GM18520 (cell line): ENCODE measurements around the gene ST6GALNAC3.

Experiments
- ATAC-seq: cut with Tn5 transposase; IDR thresholded peaks from one replicate; pipeline ENCODE4 v1.9.1; 2021; ENCODE audit not compliant: unreplicated experiment

The ST6GALNAC3 gene

DNA sequence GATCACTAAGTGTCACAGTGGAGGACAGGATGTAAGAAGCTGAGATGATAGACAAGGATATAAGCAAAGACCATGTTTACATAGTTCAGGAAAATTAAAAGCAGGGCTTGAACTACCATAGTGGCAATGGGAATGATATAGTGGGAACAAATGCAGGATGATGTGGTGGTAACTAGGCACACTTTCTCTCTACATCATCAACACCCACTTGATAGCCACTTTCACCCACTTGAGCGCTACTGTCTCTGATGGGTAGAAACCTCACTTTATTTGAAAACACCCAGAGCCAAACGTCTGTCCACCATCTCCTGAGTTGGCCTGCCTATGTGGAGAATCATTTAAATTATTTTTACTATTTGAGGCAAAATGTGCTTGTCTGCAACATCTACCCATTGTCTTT, 487.7 kb downstream of the ST6GALNAC3 start:
- ATAC-seq: no peak

DNA sequence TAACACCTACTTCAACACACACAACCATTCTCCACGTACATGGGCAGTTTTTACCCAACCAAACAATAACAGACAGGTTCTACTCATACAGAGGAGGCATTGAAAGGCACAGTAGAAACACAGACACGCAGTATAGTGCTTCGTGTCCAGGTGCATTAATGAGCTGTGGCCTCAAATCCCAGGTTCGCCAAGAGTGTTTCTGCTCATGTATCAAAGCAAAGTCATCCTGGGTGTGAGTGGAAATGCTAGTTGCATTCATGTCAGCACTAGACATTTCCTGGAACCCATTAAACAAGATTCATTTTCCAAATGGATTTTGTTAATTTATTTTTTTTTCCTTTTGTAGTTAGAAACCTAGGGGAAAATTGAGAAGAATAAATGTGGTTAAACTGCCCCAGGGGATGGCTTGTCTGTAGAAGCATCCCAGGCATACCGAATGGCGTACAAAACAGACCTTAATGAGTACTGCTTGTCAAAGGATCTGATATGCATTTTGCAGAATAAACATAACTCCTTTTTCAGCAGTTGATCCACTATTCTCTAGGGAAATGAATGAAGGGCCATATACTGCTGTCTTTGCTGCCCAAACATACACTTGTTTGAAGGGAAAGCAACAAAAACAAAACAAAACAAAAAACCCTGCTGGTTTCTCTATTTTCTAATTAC, 494.2 kb downstream of the ST6GALNAC3 start:
- no peak for ATAC-seq

DNA sequence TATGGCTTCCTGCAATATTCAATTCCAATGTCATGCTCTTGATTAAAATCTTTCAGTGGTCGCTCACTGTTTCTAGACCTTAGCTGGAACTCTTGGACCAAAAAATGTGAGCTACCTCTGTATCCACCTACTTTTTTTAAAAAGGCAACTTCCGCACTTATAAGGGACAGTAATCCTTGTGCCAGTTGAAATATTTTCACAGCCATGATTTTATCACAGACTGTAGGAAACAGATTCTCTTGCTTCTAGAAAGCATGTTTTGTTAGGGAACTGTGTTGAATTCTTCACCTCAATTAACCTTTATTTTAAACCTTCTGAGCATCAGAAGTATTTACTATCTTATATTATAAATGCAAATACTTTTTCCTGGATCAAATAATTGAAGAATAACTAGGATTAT, 496.7 kb downstream of the ST6GALNAC3 start:
- no peak for ATAC-seq

DNA sequence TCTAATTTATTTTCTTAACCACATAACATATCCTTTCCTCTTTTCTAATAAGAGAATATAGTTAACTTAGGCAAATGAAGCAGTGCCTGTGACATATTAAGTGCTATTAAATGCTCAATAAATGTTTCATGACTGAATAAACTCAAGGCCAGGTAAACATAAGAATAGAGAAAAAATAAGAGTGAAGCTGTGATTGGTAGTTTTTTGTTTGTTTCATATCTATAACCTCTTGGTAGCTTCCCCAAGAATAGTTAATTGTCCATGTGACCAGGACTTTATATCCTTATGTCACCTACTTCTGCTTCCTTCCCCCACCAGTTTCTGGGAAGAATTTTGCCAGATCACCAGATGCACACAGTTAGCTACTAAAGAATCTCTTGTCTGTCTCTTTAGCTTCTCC, 497.7 kb downstream of the ST6GALNAC3 start:
- ATAC-seq: no peak

DNA sequence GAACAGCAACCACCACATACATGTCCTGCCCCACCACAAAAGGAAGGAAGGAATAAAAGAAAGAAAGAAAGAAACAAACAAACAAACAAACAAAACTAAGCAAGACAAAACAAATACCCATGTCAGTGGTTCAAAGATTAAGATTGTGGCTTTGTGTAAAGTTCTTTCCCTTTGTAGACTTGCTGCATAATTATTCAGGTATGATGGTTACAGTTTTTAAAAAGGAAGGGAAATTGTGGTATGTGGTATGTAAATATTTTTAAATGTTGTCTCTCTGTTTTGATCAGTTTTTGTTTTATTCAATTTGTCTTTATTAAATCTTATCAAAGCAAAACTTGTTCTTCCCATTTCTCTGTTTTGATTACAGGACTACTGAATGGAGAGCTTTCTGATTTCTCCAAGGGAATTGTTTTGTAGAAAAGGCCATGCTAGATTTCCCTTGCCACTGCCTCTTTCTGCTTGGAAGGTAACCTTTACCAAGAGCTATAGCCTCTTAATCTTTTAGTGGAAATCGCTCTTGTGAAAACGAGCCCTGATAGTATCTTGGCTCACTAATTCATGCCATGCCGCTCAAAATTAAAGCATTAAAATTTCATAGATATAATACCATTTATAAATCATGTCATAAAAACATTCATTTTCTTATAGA, 502.5 kb downstream of the ST6GALNAC3 start:
- ATAC-seq: no peak

DNA sequence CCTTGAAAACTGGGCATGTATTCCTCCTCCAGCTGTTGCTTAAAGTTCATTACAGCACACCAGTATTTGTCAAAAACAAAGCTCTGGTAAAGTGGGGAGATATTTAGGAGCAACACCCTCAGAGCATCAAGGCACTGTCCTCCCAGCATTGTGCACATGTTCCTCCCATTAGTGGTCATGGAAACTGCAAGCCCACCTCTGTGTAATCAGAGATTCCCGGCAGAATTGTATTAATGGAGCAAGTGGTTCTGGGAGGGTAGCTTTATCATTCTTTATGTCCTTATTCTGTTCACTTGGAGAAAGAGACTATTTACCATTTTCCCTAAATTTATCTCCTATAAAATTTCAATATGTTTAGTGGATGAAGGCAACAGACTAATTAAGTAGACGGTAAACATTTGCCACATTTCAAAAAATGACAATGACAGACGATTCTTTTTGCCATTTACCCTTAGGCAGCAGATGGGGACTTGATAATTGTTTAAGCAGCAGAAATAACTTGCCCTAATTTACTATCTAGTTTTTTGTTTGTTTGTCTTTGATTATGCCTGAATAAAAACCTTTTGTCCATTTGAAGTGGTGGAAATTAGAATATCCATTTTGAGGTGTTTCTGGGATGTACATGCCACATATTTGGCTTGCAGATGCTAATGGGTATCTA, 503.1 kb downstream of the ST6GALNAC3 start:
- no peak for ATAC-seq

DNA sequence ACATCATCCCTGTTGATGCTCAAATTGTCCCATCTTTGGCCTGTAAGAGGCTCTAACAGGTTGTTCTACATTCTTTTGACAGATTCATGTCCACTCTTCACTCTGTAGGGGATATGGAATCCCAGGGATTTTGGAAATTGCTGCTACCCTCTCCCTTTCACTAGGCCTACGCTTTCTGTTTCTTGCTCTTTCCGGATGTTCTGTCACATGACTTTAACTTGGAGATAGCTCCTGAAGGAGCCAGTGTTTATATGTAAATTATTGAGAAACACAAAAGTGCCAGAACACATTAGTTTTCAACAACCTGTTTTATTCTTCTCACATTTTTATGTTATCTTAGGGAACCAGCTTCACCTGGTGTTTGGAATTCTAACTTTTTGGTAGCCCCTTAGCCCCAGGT, 505.7 kb downstream of the ST6GALNAC3 start:
- ATAC-seq: no peak

DNA sequence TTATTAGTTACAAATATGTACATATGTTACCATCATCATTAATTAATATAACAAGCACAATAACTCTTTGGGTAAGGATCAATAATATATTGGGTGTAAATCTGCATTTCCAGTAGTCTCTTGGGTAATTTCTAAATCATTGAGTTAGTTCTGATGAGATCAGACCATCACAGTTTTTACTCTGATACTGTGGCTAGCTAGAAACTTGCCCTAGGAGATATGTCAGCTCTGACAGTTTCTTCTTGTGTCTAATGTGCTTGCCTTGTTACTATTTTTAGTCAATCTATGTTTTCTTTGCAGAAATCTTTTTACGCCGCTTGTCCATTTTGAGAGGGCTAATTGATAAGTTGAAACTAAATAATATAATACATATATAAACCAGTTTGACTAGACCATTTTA, 507.2 kb downstream of the ST6GALNAC3 start:
- ATAC-seq: no peak

DNA sequence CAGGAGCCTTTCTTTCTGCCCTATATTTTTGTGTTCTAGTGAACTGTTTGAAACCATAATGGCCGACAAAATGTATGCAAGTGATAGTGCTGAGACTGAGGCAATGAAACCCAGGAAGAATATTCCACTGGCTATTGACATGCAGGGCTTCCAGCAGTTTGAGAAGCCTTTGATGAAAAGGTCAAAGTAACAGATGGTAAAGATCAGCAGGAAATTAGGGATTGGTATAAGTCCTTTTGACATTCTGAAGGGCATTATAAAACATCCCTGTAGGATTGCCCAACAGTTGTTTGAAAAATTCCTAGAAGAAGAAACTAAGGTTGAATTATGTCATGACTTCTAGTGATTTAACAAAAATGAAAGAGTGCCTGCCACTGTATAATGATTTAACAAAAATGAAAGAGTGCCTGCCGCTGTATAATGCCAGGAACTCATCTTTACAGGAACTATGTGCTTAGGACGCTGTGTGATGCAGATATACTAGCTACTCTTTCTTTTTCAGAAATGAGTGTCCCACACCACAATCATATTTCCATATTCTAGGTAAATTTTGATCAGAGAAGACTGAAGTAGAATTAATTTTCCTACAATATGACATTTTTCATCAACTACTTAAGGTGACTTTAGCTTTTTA, 508.8 kb downstream of the ST6GALNAC3 start:
- no peak for ATAC-seq

DNA sequence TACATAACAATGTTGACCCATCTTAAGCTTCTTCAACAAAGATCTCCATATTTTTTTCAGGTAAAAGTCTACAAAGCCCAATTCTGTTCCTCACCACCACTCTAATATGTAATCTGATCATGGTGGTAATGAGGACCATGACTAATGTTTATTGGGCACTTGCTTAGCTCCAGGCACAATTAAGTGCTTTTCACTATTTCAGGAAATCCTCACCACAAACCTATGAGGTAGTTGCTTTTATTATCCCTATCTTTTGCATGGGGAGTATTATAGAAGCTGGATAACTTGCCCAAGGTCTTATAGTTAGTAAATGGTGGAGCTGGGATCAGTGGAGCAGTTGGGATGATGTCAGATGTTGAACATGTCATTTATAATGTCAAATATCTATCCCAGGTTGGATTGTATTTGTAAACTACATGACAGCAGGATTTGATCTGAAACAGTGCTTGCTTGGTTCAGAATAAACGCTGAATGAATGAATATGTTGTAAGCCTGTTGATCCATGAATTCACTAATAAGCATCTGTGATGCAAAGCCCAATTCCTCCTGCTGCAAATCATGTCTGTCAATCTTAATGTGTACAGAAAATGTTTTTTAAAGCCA, 509.4 kb downstream of the ST6GALNAC3 start:
- no peak for ATAC-seq

DNA sequence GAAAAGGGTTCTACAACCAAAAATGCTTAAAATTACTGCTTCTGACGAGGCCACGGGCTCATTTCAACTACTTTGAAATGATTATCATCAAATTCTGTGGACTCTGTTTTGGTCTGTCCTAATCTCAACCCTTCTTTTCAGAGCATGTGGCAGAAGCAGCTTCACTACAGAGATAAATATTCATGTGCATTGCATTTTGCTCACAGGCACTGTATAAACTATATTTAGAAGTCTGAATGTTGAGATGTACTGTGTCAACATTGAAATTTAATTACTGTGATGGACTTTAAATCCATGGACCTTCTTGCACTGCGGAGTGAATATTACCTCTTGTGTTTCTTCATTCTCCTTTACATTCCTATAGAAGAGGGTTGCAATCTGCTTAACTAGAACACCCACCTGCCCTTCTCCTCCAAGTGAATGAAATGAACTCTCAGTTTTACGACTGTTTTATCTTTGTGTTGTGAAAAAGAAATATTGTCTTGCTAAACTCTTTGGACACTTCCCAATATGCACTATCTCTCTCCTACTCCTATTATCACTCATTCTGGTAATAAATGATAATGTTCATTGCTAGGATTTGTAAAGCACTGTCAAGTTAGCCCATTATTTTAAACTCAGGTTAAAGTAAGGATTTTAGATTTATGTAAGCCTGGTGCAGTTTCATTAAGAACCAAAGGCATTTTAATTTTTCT, 511.6 kb downstream of the ST6GALNAC3 start:
- ATAC-seq: no peak

DNA sequence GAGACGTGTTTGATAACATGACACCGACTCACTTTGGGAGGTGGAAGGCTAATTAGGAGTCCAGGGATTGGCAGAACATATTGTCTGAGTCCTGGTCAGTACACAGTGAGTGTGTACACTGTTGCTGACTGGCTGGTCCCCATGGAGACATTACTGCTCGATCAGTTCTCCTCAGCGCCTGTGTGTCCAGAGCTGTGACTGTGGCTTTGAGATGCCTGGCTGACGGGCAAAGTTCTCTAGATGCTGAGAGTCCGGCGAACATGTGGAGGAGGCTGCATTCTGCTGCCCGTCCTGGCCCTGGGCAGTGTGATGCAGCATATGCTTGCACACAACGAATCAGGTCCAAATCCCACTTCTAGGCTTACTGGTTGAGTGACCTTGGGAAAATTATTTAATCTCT, 512.7 kb downstream of the ST6GALNAC3 start:
- ATAC-seq: no peak

DNA sequence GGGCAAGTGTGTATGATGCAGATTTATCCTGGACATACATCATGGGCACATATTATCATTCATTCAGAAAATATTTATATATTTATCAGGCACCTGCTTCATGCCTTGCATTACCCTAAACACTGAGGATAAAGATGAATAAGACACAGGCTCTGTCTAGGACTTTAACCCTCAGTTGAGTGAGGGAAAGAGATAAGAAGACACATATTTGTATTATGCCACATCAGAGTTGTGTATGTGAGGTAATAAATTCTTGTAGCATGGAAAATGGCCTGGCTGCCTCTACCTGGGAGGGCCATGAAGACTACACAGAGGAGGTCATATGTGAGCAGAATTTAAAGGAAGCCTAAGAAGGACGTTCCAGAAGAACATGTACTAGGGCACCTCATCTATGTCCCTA, 516.9 kb downstream of the ST6GALNAC3 start:
- ATAC-seq: no peak

DNA sequence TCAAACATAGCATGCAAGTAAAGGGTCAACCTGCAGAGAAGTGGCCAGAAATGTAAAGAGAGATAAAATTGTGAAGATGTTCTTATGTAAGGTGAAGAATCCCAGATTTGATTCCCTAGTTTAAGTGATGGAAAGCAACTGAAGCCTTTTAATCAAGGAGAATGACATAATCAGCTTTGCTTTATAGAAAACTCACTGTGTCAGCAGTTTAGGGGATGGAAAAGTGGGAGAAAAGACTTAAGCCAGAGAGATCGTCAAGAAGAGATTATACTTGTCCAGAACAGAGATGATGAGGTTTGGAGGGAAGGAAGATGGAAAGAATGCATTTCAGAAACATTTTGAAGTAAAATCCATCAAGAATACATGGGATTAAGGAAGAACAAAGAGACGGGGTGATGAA, 517.4 kb downstream of the ST6GALNAC3 start:
- ATAC-seq: no peak

DNA sequence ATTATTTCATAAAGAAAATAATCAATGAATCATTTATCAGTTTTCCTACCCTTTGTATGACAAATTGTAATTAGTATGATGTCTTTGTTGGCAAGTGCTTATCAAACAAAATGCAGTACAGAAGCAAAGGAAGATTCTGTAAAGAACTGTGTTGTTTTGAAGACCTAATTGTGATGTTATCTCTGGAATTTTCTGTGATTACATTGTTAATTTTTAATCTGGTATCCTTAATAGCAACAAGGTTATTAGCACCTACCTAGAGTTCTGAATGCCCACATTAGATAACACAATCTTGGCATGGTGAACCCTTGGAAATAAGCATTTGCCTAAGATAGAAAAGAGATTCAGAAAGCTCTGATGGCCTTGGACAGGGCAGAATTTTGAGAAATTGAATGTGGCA, 518.6 kb downstream of the ST6GALNAC3 start:
- no peak for ATAC-seq

DNA sequence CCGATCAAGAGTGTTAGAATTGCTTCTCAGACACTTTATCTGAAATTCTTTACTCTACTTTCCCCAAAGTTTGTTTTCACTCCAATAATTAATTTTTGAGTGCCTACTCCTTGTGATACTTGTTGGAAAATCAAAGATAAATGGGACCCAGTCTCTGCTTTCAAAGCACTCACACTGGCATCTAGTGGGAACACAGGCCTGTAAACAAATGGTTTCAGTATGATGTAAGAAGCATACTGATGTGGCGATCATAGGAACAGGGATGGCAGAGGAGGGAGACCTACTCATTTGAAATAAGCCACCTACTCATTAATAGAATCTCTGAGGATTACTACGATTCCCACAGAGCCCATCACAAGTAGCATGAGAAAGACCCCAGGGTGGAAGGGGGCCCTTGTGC, 519.1 kb downstream of the ST6GALNAC3 start:
- no peak for ATAC-seq

DNA sequence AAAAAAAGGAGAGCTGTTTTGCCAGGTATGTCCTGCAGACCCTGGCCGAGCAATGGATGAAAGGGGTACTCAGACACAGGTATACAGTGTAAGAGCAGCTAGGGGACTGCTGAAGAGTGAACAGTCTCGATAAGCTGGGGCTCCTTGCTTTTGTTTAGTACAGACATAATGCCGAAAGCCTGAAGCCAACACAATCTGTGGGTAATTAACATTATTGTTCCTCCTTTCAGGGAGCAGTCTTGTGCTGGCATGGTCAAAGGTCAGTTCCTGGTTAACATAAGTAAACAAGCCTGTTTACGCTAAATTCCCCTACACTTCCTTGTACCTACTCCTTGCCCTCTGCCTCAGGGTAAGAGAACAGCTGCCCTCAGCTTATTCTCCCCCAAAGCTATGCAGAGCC, 520.5 kb downstream of the ST6GALNAC3 start:
- ATAC-seq: no peak

DNA sequence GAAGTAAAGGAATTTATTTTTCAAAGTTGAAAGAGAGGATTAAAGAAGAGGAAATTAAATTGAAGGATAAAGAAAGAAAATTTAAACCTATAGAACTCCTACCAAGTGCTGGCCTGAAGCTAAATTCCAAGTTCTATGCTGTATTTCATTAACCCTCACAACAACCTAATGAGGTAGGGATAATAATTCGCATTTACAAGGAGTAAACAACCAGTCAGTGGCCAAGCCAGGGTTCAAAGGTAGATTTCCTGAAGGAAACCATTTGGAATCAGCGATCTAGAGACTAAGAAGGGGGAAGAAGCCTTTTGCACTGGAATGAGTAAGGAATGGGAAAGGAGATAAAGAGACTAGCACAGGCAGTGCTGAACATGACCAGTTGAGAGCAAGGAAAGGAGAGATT, 526.9 kb downstream of the ST6GALNAC3 start:
- ATAC-seq: no peak

DNA sequence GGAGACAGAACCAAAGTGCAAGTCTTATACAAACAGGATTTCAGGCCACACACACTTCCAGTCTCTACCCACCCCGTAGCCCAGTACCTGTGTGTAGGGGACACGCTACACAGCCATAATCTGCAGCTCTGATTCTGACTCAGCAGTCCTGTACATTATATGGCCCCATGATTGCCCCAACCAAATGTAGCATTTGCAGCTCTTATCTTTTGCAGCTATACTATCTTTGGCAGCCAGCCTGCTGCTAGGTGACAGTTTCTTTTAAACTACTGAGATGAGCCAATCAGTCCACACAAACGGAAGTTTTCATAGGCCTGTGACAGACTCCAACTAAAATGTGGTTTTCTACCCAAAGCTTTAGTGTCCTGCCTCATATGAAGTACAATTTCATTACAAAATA, 533.2 kb downstream of the ST6GALNAC3 start:
- ATAC-seq: no peak

DNA sequence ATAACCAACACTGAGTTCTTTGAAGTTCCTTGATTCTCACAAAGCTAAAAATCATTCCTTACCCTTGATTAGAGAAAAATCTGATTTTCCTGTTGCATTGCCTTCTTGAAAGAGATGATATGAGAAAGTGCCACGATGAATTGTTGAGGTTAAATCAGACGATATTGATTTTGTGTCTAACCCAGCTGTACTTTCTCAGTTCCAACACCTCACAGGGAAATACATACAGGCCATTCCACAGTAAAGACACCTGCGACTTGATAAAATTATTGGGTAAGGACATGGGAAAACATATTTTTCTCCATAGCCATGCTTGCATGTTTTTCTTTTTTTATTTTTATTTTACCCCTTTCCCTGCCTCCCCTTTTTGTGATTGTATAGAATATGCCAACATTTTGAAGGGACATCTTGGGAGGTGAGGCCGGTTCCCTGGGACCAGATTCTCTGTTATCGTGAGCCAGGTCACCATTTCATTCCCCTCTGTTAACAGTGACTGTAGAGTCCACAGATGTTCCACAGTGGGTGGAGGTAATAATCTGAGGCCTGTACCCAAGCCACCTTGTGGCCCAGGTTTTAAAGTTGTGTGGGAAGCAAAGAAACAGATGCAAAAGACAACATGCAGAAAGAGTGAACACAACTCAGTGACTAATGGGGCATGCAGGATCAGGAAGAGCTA, 537.4 kb downstream of the ST6GALNAC3 start:
- ATAC-seq: no peak
